Stimulated activated CD8-positive, alpha-beta memory T cell treated with anti-CD3 and anti-CD28 coated beads, Interleukin-15, amount 100 ng/mL, for 4 hours (primary cell): ENCODE results near the gene HTR3B.
"Not testable (repeated sequence)": the region's sequence is repeated elsewhere in the genome, so short reads cannot be mapped to it uniquely, and the experiment has no call there.

Source experiments
- DNase-seq, 2 donors: peaks; one replicate each; pipeline ENCODE4 v3.0.0-alpha.2; 2020; ENCODE audit warnings: low read depth in 2 of 2

The HTR3B gene

GRCh38 chr11:113946162-113946561 lies 41.6 kb downstream of the HTR3B start:
- not testable (repeated sequence) for DNase-seq

GRCh38 chr11:113947994-113948393 lies 43.4 kb downstream of the HTR3B start:
- DNase-seq, result no peak

DNA sequence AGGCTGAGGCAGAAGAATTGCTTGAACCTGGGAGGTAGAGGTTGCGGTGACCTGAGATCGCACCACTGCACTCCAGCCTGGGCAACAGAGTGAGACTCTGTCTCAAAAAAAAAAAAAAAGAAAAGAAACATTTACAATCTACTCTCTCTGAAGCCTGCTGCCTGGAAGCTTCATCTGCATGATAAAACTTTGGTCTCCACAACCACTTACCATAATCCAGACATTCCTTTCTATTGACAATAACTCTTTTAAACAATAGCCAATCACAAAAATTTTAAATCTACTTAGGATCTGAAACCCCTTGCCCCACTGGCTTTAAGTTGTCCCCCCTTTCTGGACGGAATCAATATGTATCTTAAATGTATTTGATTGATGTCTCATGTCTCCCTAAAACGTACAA lies 45.3 kb downstream of the HTR3B start:
- DNase-seq, result no peak

GRCh38 chr11:113951537-113951936 lies 46.9 kb downstream of the HTR3B start:
- no peak for DNase-seq

- DNase-seq, result no peak
Observed at GRCh38 chr11:113952070-113952469, 47.5 kb downstream of the HTR3B start.

GRCh38 chr11:113952588-113952987 lies 48.0 kb downstream of the HTR3B start:
- DNase-seq, result no peak

GRCh38 chr11:113954235-113954634 lies 49.6 kb downstream of the HTR3B start:
- DNase-seq, result no peak

- no peak for DNase-seq
Observed at GRCh38 chr11:113956986-113957385, 52.4 kb downstream of the HTR3B start.

- no peak for DNase-seq
Observed at GRCh38 chr11:113960702-113961330, 56.2 kb downstream of the HTR3B start.

DNA sequence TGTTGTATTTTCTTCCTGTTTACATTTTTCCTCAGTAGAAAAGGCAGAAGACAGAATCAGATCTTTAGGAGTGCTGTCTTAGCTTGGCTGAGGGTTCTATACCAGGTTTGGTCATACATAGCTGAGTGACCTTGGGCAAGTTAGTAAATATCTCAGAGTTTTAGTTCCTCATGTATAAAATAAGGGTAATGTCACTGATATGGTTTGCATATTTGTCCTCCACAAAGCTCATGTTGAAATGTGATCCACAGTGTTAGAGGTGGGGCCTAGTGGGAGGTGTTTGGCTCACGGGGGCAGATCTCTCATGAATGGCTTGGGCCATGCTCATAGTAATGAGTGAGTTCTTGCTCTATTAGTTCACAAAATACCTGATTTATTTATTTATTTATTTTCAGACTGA lies 62.8 kb downstream of the HTR3B start:
- no peak for DNase-seq

DNA sequence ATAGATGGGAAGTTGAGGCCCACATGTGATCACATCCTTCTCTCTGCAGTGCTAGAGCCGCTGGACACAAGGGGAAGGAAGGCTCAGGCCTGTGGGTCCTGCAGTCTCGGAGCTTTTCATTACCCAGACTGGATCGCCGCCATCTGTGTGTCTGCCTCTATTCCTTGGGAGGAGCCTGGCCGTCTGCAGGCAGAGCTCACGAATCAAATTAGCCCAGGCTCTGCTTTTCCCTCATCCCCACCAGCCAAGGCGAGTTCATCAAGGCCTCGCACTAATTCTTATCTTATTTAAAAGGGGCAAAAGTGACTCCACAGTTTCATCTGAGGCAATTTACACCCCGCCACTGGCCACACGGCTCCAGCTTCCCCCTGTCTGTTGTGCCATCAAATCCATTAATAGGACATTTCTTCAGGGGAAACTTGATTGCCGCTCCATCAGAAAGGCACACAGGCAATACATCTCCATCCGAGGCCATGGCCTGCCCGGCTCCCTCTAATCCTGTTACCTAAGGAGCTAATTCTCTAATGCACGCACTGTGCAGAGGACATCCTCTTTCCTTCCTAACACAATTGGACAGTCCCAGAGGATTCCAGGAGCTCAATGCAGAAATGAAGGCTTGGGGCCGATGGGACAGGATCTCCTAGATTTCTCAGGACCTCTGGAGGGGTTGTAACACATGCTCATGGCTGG lies 67.1 kb downstream of the HTR3B start:
- no peak for DNase-seq

DNA sequence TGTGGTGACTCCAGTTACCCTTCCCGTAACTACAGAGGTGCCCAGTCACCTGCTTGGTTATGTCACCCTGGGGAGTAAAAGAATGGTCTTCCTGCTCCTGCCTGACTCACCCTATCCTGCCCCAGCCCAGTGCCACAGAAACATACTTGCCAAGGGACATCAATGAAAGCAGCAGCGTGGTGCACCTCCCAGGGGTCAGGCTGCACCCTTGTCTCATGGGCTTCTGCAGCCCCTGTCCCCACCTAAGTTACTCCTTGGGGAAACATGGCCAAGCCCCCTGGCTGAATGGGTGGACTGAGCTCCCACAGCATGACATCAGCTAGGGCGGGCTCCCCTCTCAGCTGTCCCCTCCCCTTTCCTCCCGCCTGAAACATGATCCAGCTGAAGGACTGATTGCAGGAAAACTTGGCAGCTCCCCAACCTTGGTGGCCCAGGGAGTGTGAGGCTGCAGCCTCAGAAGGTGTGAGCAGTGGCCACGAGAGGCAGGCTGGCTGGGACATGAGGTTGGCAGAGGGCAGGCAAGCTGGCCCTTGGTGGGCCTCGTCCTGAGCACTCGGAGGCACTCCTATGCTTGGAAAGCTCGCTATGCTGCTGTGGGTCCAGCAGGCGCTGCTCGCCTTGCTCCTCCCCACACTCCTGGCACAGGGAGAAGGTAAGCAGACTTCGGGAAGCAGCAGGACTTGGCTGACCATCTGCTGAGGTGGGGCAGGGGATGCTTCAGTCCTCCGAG lies 70.3 kb downstream of the HTR3B start, which contains the start of gene HTR3A:
Gene HTR3A (plus strand): TSS at position 368 of the 730 bp plus-strand sequence. CDS start 218 bp downstream, at position 586.
- no peak for DNase-seq

DNA sequence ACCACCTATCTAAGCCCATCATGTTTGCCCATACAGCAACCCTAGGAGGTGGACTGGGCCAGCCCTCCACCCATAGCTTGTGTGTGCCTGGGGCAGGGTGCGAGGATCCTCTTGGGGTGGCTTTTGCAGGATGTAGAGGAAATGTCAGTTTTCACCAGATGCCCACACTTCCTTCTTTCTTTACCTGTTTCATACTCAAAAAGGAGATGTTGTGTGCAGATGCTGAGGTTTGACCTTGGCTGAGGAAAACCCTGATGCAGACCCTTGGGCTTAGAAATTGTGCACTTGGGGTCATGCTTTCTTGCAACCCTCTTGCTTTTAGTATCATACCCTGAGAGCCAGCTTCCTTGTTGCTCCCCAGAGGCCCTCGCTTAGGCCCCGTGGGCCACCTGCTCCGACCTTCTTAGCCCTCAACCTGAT lies 72.5 kb downstream of the HTR3B start:
- DNase-seq, result no peak

DNA sequence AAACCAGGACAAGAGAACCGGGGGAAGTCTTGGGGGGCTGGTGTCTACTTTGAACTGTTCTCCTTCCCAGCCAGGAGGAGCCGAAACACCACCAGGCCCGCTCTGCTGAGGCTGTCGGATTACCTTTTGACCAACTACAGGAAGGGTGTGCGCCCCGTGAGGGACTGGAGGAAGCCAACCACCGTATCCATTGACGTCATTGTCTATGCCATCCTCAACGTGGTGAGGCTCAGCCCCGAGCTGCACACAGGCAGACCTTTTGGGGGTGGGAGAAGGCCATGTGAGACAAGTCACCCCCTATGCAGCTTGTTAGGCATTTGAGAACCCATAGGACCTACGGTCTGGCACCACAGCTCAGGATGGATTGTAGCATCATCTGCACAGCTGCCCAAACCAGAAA lies 73.1 kb downstream of the HTR3B start:
- DNase-seq, result no peak

- no peak for DNase-seq
Observed at GRCh38 chr11:113979431-113979830, 74.8 kb downstream of the HTR3B start.

DNA sequence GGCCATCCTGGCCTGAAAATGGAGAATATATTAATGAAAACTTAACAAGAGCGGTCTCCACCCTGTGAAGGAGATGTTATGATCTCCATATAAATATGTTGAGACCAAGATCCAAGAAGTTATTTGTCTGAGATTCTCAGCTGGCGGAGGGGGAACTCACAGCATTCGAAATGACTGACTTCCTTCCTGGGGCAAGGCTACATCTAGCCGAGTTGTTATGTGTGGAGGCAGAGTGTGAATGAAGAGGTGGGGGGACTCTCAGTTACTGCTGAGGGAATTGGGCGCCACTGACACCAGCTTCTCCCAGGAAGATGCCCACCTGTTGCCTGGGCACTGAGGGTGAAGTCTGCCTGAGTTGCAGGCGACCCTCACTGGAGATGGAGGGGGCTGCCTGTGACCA lies 76.2 kb downstream of the HTR3B start:
- no peak for DNase-seq

- DNase-seq, result no peak
Observed at GRCh38 chr11:113982306-113982705, 77.7 kb downstream of the HTR3B start.

DNA sequence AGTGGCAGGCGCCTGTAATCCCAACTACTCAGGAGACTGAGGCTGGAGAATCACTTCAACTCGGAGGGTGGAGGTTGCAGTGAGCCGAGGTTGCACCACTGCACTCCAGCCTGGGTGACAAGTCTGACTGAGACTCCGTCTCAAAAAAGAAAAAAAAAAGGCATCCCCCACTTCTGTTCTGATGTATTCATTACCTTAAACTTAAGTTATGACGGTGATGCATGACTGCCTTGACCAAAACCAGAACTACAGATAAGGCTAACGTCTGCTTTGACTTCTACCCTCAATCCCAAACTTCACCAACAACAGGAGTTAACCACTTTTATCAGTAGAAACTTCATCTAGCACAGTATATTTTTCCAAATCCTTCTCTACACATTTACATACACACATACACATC lies 80.2 kb downstream of the HTR3B start:
- DNase-seq, result no peak

DNA sequence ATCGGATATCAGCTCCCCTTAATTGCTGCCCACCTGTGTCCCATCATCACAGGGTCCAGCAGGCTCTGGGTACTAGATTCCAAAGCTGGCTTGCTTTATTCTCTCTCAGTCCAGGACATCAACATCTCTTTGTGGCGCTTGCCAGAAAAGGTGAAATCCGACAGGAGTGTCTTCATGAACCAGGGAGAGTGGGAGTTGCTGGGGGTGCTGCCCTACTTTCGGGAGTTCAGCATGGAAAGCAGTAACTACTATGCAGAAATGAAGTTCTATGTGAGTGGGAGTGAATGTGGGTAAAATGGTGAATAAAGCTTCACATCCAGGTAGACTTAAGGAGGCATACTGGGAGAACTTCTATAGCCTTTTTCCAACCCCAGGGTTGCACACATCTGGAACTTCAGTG lies 81.3 kb downstream of the HTR3B start:
- no peak for DNase-seq

DNA sequence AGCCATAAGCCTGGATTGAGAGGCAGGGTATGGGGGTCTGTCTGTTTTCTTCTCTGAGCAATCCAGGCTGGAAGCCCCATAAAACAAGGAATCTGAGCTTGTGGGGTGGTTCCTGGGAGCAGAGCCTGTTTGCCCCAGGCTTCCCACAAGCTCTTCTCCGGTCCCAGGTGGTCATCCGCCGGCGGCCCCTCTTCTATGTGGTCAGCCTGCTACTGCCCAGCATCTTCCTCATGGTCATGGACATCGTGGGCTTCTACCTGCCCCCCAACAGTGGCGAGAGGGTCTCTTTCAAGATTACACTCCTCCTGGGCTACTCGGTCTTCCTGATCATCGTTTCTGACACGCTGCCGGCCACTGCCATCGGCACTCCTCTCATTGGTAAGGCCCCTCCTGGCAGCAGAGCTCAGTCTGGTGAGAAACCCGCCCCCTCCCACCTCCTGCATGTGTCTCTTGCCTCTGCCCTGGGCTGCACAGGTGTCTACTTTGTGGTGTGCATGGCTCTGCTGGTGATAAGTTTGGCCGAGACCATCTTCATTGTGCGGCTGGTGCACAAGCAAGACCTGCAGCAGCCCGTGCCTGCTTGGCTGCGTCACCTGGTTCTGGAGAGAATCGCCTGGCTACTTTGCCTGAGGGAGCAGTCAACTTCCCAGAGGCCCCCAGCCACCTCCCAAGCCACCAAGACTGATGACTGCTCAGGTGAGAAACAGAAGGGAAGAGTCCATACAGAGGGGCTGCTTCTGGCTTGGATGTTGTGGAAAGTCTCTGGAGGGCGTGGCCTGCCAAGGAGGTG lies 82.0 kb downstream of the HTR3B start:
- DNase-seq, result no peak

- no peak for DNase-seq
Observed at GRCh38 chr11:113989381-113989780, 84.8 kb downstream of the HTR3B start.

- no peak for DNase-seq
Observed at GRCh38 chr11:113989916-113990315, 85.3 kb downstream of the HTR3B start.
